ENCODE measurements around the gene LARP4. TPM values are rescaled to one million over a fixed set of nuclear protein-coding genes. Genes with fewer than 3 reads are reported as not detected.
"Not testable (repeated sequence)": the region's sequence is repeated elsewhere in the genome, so short reads cannot be mapped to it uniquely, and the experiment has no call there.

The LARP4 gene
- total and polyA plus RNA-seq, 2 donors (not counting 1 experiment from before 2014, with no cell fraction given), result 33.9 TPM

- no peak for DNase-seq (ENCODE audit: low read depth in 2 of 2)
- H3K27me3 ChIP-seq (ENCODE audit: control insufficient read depth, insufficient read depth, low read length), result no peaks in the 10 kb centered on the region
- H2AFZ ChIP-seq (ENCODE audit: low read length), result no peak overlapping the region
- H3K4me2 ChIP-seq (ENCODE audit: extremely low read depth, insufficient read depth, low read length), result no peak overlapping the region
- no peaks in the 10 kb centered on the region for H3K79me2 ChIP-seq (ENCODE audit: control insufficient read depth, insufficient read depth, low read length)
- no peaks in the 10 kb centered on the region for H3K4me1 ChIP-seq (ENCODE audit: control insufficient read depth, extremely low read depth, insufficient read depth, low read length)
- no peaks in the 10 kb centered on the region for H3K36me3 ChIP-seq (ENCODE audit: control insufficient read depth, insufficient read depth, low read length)
- no peak for TF ChIP-seq EZH2 (IDR thresholded peaks at IDR 0.05; ENCODE audit: low read length, missing control alignments)
- TF ChIP-seq CTCF (conservative IDR thresholded peaks at IDR 0.05 in 1 of 2, IDR thresholded peaks at IDR 0.05 in 1 of 2; ENCODE audit: low read depth in 1 of 2, low read length in 2 of 2), result no peak
- no peak overlapping the region for H3K9ac ChIP-seq (ENCODE audit: insufficient read depth, low read length)
- no peak overlapping the region for H3K4me3 ChIP-seq (replicated peaks in 1 of 4; ENCODE audit: control extremely low read depth in 1 of 4, insufficient read depth in 1 of 4, low read depth in 3 of 4, low read length in 4 of 4)
- H3K9me3 ChIP-seq (ENCODE audit: control insufficient read depth, insufficient read depth, low read depth, low read length), result no peaks in the 10 kb centered on the region
- no peaks in the 10 kb centered on the region for H4K20me1 ChIP-seq (ENCODE audit: control insufficient read depth, extremely low read depth, insufficient read depth, low read length)
- H3K27ac ChIP-seq (ENCODE audit: insufficient read depth, low read length), result no peak overlapping the region
Observed at GRCh38 chr12:50362671-50363070, 38.0 kb upstream of the LARP4 start.

GRCh38 chr12:50363141-50363540 is 37.5 kb upstream of the LARP4 start:
- Histone ChIP-seq H3K9me3 (ENCODE audit: control insufficient read depth, insufficient read depth, low read depth, low read length) (no peaks in the 10 kb centered on the region), H3K4me1 (ENCODE audit: control insufficient read depth, extremely low read depth, insufficient read depth, low read length) (no peaks in the 10 kb centered on the region), H3K27me3 (ENCODE audit: control insufficient read depth, insufficient read depth, low read length) (no peaks in the 10 kb centered on the region), H3K36me3 (ENCODE audit: control insufficient read depth, insufficient read depth, low read length) (no peaks in the 10 kb centered on the region), H3K27ac (ENCODE audit: insufficient read depth, low read length) (no peak overlapping the region), H3K79me2 (ENCODE audit: control insufficient read depth, insufficient read depth, low read length) (no peaks in the 10 kb centered on the region), H3K9ac (ENCODE audit: insufficient read depth, low read length) (no peak overlapping the region), H3K4me3 (replicated peaks in 1 of 4; ENCODE audit: control extremely low read depth in 1 of 4, insufficient read depth in 1 of 4, low read depth in 3 of 4, low read length in 4 of 4) (no peak overlapping the region), H4K20me1 (ENCODE audit: control insufficient read depth, extremely low read depth, insufficient read depth, low read length) (no peaks in the 10 kb centered on the region), H3K4me2 (ENCODE audit: extremely low read depth, insufficient read depth, low read length) (no peak overlapping the region), H2AFZ (ENCODE audit: low read length) (no peak overlapping the region)
- no peak for DNase-seq (ENCODE audit: low read depth in 2 of 2)
- no peak for TF ChIP-seq EZH2 (IDR thresholded peaks at IDR 0.05; ENCODE audit: low read length, missing control alignments)
- TF ChIP-seq CTCF (conservative IDR thresholded peaks at IDR 0.05 in 1 of 2, IDR thresholded peaks at IDR 0.05 in 1 of 2; ENCODE audit: low read depth in 1 of 2, low read length in 2 of 2), result no peak

- Histone ChIP-seq H2AFZ (ENCODE audit: low read length) (no peak overlapping the region), H3K79me2 (ENCODE audit: control insufficient read depth, insufficient read depth, low read length) (no peaks in the 10 kb centered on the region), H4K20me1 (ENCODE audit: control insufficient read depth, extremely low read depth, insufficient read depth, low read length) (no peaks in the 10 kb centered on the region), H3K4me1 (ENCODE audit: control insufficient read depth, extremely low read depth, insufficient read depth, low read length) (no peaks in the 10 kb centered on the region), H3K27me3 (ENCODE audit: control insufficient read depth, insufficient read depth, low read length) (no peaks in the 10 kb centered on the region), H3K4me3 (replicated peaks in 1 of 4; ENCODE audit: control extremely low read depth in 1 of 4, insufficient read depth in 1 of 4, low read depth in 3 of 4, low read length in 4 of 4) (no peak overlapping the region), H3K27ac (ENCODE audit: insufficient read depth, low read length) (no peak overlapping the region), H3K4me2 (ENCODE audit: extremely low read depth, insufficient read depth, low read length) (no peak overlapping the region), H3K36me3 (ENCODE audit: control insufficient read depth, insufficient read depth, low read length) (no peaks in the 10 kb centered on the region), H3K9ac (ENCODE audit: insufficient read depth, low read length) (no peak overlapping the region), H3K9me3 (ENCODE audit: control insufficient read depth, insufficient read depth, low read depth, low read length) (no peaks in the 10 kb centered on the region)
- TF ChIP-seq CTCF (conservative IDR thresholded peaks at IDR 0.05 in 1 of 2, IDR thresholded peaks at IDR 0.05 in 1 of 2; ENCODE audit: low read depth in 1 of 2, low read length in 2 of 2) (no peak), EZH2 (IDR thresholded peaks at IDR 0.05; ENCODE audit: low read length, missing control alignments) (no peak)
- DNase-seq (ENCODE audit: low read depth in 2 of 2), result no peak
Observed at GRCh38 chr12:50365709-50366406, 34.8 kb upstream of the LARP4 start.

GRCh38 chr12:50370672-50371071 is 30.0 kb upstream of the LARP4 start:
- not testable (repeated sequence) for H4K20me1 ChIP-seq (ENCODE audit: control insufficient read depth, extremely low read depth, insufficient read depth, low read length); H3K9me3 ChIP-seq (ENCODE audit: control insufficient read depth, insufficient read depth, low read depth, low read length); H3K9ac ChIP-seq (ENCODE audit: insufficient read depth, low read length); DNase-seq (ENCODE audit: low read depth in 2 of 2); H3K27ac ChIP-seq (ENCODE audit: insufficient read depth, low read length); H3K79me2 ChIP-seq (ENCODE audit: control insufficient read depth, insufficient read depth, low read length); H3K4me2 ChIP-seq (ENCODE audit: extremely low read depth, insufficient read depth, low read length); H3K4me3 ChIP-seq (replicated peaks in 1 of 4; ENCODE audit: control extremely low read depth in 1 of 4, insufficient read depth in 1 of 4, low read depth in 3 of 4, low read length in 4 of 4); H3K27me3 ChIP-seq (ENCODE audit: control insufficient read depth, insufficient read depth, low read length); H3K36me3 ChIP-seq (ENCODE audit: control insufficient read depth, insufficient read depth, low read length); H2AFZ ChIP-seq (ENCODE audit: low read length); H3K4me1 ChIP-seq (ENCODE audit: control insufficient read depth, extremely low read depth, insufficient read depth, low read length)
